GM10847 (cell line): Measurements from ENCODE around the gene ISOC2.

Source experiments
- POLR2A ChIP-seq: IDR thresholded peaks from 2 replicates; pipeline ENCODE4 v1.6.1; 2011; ENCODE audit not compliant: insufficient read length; ENCODE audit errors: extremely low read depth

The ISOC2 gene

DNA sequence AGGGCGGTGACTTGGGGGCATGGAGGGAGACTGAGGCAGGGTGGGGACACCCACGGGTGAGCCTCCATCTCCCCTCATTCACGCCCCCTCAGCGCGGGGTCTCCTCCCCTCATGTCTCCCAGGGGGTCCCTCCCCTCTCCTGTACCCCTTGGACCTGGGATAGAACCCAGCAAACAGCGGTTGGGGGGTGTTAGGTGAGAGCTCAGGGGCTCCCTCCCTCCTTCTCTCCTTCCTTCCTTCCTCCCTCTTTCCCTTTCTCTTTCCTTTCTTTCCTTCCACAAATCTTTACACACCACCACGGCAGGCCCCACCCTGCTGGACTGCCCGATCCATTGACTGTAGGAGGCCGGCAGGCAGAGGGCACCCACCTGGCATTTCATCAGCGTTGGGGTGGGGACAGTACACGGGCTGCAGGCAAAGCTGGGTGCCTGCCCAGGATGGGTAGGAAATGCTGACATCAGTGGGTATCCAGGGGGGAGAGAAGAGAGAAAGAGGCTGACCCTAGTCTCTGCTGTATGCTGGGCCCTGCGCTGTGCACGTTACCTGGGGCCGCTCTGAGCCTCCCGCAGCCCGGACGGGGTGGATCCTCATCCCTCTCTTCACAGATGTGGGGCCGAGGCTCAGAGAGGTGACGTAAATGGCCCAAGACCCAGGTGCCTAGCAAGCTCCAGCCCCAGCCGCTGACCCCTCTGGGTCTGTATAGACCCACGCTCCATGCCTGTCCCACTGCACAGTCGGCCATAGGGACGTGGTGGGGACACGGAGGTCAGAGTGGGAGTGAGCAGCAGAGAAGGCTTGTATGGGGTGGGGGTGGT, 30.3 kb upstream of the ISOC2 start:
- no peak for TF ChIP-seq POLR2A

DNA sequence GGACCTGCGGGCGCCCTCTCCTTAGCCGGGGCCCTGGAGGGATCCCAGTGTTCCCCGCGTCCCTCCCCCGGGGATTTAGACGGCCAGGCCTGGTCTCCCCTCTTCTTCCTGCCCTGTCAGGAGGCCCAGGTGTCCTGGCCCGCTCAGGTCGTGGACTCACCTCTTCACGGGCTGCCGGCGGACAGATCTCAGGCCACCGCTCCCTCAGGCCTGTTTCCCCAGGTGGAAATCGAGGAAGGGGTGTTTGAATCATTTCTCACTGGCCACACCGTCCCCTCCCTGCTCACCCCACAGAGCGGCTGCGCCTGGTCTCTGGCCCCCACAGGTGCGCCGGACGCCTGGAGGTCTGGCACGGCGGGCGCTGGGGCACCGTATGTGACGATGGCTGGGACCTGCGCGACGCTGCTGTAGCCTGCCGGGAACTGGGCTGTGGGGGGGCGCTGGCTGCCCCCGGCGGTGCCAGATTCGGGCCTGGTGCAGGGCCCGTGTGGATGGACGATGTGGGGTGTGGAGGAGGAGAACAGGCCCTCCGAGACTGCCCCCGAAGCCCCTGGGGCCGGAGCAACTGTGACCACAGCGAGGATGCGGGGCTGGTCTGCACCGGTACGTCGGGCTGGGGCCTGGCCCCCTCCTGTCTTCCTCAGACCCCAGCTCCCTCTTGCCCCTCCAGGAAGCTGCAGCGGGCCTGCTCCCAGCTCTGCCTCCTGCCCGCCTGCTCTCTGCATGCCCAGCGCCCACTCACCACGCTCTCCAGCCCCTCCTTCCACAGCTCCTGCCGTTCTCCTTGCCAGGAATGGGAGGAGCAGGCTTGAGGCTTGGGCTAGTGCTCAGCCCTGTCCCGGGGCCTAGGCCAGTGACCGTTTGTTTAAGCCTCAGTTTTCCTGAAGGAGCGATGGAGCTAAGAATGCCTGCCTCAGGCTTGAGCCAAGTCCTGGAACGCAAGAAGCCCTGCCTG, 29.3 kb upstream of the ISOC2 start:
- TF ChIP-seq POLR2A: no peak

DNA sequence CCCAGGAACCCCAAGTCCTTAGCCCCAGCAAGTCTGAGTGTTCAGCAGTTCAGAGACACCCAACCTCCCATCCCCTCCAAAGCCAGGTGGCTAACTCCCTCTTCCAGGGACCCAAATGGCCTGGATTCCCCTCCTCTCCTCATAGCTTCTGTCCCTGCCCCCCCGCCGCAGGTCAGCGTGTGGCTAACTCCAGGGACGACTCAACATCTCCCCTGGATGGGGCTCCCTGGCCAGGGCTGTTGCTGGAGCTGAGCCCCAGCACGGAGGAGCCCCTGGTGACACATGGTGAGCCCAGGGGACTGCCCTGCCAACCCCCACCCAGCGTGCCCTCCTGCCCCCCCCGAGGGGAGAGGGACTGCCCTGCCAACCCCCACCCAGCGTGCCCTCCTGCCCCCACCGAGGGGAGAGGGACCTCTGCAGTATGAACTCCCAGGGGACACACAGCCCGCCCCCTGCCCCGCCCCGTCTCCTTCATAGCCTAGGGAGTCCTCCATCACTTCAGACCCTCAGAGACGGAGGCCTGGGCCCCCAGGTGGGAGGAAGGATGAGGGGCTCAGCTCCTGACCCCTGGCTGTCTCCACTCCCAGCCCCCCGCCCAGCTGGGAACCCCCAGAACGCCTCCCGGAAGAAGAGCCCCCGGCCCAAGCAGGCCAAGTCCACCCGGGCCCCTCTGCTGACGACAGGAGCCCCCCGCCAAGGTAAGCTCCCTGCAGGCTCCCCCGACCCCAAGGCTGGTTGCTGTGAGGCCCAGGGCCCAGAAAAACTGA, 28.5 kb upstream of the ISOC2 start:
- no peak for TF ChIP-seq POLR2A

DNA sequence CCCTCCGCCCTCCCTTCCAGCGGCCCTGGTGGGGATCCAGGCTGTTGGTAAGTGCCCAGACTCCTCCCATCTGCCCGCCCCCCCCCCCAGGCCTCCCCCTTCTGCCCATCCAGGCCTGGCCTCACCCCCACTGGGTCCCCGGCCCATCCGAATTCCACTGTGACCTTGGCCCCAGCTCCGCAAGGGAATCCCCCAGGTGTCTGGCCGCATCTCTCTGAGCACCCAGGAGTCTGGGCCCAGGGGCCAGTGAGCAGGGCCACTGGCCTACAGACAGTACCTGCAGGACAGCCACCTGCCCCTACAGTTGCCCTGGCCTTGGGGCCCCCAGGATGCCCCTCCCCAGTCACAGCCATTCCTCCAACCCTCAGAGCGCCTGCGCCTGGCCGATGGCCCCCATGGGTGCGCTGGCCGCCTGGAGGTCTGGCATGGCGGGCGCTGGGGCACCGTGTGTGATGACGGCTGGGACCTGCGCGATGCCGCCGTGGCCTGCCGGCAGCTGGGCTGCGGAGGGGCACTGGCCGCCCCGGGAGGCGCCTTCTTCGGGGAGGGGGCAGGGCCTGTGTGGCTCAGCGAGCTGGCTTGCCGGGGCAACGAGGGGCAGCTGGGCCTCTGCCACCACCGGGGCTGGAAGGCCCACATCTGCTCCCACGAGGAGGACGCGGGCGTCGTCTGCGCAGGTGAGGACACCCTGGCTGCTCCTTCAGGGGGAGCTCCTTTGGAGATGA, 27.7 kb upstream of the ISOC2 start:
- no peak for TF ChIP-seq POLR2A

DNA sequence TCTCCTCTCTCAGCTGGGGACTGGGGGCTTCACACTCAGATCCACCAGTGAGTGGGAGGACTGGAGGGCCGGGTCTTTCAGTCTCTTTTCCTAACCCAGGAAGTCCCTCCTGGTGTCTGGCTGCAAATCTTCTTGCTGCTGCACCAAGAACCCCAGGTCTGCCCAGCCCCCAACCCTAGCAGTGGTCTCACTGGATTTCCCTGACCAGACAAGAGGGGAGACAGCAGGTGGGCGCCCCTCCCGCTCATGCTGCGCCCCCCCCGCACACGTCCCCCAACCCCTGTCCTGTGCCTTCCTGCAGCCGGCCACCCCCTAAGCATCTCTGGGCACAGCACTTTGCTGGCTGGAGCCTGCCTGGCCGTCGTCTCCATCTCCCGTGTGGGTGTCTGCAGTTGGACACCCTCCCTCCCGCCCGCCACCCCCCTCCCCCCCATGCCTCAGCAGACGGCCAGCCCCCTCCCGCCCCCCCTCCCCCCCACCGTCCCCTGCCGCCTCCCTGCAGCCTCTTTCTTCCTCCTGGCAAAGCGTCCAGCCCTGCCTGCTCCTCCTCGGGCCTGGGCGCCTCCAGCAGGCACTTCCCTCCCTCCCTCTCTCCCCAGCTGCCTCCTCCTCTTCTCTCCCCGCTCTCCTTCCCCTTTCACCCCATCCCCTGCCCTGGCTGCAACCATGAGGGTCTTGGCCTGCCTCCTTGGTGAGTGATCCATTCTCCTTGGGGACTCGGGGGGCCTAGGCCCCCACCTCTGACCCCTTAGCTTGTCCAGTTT, 26.7 kb upstream of the ISOC2 start, which contains the start of gene SSC5D:
Gene SSC5D (plus strand): TSS at position 513 of the 764 bp plus-strand sequence. CDS start 154 bp downstream, at position 667.
- TF ChIP-seq POLR2A: no peak

DNA sequence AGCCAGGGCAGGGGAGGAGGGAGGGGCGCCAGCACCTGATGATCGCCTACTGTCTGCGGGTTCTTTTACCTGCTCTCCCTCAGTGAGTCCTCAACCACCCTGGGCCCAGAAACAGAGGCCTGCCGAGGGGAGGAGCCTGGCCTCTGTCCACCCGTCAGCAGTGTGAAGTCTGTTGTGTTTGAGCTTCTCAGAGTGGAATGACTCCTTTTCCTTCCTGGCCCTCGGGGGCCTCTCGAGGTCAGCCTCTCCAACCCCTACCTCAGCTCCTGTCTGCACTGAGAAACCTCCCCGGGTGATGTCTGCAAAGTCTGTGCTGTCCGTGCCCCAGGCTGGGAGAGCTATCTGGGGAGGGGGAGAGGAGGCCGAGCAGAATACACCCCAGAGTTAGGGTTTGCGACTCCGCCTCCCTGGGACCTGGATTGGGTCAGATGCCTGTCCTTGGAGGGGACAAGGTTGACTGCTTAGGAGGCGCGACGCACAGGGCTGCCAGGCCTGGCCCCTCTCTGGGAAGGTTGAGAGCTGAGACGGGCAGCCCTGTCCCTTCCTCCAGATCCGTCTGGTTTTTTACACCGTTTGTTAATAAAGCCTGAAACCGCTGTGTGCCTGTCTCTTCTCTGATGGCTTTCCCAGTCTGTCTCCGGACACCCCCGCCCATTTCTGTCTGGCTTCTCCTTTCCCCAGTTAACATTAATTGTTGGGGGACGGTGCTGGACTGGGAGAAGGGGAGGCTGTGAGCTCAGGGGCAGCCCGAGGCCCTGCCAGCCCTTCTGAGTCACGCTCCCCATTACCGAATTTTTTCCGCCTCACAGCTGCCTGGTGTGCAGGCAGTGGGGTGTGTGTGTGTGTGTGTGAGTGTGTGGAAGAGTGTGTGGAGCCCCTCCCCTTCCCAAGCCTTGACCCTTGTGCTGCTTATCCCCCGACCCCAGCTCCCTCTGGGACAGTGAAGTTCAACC, 25.8 kb upstream of the ISOC2 start:
- no peak for TF ChIP-seq POLR2A

DNA sequence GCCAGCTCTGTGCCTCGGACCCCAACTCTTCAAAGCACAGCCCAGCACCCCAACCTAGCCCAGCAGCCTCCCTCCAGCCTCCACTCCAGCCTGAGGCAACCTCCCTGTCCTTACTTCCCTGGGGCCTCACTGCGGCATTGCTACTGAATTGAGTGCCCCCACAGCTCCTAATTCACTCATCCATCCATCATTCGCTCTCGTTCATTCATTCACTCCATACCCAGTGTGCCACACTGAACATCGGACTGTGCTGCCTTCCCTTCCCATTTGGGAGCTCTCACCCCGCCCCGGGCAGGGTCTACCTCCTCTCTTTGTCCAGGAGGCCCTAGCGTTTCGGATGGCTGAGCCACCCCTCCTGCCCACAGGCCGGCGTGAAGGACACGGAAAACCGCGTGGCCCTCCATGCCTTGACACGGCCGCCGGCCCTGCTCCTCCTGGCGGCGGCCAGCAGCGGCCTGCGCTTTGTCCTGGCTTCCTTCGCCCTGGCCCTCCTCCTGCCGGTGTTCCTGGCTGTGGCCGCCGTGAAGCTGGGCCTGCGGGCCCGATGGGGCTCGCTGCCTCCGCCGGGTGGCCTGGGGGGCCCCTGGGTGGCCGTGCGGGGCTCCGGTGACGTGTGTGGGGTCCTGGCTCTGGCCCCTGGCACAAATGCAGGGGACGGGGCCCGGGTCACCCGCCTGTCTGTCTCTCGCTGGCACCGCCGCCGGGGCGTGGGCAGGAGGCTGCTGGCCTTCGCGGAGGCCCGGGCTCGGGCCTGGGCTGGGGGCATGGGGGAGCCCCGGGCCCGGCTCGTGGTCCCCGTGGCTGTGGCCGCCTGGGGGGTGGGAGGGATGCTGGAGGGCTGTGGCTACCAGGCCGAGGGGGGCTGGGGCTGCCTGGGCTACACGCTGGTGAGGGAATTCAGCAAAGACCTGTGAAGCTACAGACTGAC, 24.9 kb upstream of the ISOC2 start:
- TF ChIP-seq POLR2A: no peak

DNA sequence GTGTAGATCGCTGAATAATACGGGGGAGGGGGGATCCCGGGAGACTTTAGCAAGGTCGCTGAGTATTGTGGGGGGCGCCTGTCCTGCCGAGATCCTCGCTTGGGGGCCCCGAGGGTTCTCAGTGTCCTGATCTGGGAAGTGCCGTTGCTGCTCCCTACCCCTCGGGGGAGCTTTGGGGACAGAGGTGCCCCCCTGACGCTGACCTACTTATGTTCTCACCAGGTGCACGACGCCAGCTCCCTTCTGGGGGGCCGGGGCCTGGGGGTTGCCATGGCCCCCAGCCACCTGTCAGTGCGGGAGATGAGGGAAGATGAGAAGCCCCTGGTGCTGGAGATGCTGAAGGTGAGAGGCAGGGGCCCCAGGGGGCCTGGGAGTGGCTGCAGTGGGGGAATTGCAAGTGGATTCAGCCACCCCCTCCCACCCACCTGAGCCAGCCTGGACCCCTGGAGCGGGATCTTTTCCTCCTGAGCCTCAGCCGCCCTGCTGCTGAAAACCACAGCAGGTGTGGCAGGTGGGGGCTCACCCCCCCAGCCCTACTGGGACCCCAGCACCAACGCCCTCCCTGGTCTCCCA, 24.1 kb upstream of the ISOC2 start:
- no peak for TF ChIP-seq POLR2A

DNA sequence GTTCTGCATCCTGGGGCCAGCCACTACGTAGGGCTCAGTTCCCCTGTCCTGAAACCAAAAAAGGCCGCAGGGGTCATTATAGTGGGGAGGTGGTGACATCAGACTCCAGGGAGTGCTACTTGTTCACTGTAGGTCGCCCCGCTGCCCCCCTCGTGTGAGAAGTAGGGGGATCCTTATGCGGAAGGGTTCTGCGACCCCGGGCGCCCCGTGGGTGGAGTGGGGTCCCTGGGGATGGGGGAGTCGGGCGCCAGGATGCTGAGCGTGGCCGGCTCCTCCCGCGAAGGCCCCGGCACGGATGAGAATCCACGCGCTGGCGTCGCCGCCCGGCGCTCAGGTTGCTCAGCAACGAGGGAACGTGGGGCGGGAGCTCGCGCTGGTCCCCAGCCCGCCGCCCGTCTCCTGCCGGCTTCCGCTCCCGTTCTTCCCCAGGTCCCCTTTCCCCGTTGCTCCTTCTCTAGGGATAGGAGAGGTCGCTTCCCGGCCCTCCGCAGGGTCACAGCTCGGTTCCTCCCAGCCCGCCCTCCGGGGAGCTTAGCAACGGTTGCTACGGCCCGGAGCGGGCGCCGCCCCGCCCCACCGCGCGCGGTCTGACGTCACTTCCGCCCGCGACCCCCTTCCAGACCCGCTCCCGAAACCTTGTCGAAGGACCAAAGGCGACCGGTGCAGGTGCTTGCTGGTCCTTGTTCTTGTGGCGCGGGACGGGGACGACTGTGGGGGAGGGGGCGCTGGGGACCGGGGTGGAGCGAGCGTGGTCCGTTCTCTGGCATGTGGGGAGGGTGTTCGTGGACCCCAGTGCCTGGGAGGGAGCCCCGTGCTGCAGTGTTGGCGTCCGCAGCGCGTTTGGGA, 23.4 kb upstream of the ISOC2 start, which contains the start of gene NAT14:
Gene NAT14 (plus strand): TSS at position 596 of the 846 bp plus-strand sequence. CDS start 521 bp downstream, outside the sequence.
- peak; percentile 31 for TF ChIP-seq POLR2A

DNA sequence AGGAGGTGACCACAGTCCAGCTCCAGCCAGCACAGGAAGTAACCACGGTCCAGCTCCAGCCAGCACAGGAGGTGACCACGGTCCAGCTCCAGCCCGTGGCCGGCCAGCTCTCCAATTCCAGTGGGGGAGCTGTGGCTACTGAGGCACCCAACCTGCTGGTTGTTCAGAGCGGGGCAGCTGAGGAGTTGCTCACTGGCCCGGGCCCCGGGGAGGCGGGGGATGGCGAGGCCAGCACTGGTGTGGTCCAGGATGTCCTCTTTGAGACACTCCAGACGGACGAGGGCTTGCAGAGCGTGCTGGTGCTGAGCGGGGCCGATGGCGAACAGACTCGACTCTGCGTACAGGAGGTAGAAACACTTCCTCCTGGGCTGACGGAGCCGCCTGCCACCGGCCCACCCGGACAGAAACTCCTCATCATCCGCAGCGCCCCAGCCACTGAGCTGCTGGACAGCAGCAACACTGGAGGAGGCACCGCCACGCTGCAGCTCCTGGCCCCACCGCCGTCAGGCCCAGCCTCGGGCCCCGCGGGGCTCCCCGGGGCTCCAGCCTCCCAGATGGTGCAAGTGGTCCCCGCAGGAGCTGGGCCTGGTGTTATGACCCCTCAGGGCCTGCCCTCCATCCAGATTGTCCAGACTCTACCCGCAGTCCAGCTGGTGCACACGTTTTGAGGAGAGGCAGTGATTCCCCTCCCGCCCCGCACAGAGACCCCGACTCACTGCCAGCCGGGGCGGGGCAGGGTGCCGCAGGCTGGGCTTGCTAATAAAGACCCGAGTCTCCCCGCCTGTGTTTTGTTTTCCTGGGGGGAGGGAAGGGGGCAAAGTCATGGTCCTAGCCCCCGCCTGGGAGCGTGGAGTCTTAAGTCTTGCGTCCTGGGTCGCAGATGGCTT, 22.5 kb upstream of the ISOC2 start:
- TF ChIP-seq POLR2A: no peak
